Suprapubic skin (tissue), 3 donors: ENCODE results near the gene XYLT2.

Source experiments
- POLR2A ChIP-seq, 2 donors: fragments of 450-650 bp; IDR thresholded peaks; one replicate each; pipeline ENCODE4 v1.6.1; 2017; ENCODE audit warnings: antibody characterized with exemption in 2 of 2, mild to moderate bottlenecking in 2 of 2, moderate library complexity in 2 of 2
- TF ChIP-seq, protein P1 (sequence below), 2 donors: fragments of 200-600 bp in 1 of 2; fragments of 450-650 bp in 1 of 2; sonication (generic) in 1 of 2; IDR thresholded peaks; one replicate each; pipeline ENCODE4 v1.5.1; 2016 to 2019; ENCODE audit warnings: antibody characterized with exemption in 2 of 2, mild to moderate bottlenecking in 1 of 2, moderate library complexity in 1 of 2

DNA sequence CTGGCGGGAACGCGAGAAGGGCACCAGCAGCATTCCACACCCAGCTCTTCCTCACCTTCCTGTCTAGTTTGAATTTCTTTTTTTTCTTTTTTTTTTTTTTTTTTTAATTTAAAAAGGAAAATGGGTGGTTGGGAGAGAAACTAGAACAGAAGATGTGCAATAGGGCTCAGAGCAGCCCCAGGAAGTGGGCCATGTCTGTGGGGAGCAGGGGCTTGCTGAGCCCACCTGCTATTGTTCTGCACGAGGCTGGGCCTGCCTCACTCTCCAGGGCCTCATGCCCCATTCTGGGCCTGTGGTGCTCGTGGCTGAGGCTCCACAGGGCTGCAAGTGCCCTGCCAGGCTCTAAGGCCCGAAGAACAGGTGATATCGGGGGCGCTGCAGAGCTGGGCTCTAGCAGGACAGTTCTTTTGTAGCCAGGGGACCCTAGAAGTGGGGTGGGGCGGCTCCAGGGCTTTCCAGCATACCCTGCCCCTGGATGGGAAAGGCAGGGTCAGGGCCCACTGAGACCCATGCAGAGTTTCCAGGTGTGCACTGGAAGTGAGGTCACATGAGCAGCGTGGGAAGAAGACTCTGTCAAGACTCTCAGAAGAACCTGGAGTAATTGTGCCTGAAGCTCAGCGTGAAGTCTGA, 14.7 kb downstream of the XYLT2 start:
- TF ChIP-seq POLR2A (IDR thresholded peaks at IDR 0.05): no peak
- TF ChIP-seq, protein P1, sequence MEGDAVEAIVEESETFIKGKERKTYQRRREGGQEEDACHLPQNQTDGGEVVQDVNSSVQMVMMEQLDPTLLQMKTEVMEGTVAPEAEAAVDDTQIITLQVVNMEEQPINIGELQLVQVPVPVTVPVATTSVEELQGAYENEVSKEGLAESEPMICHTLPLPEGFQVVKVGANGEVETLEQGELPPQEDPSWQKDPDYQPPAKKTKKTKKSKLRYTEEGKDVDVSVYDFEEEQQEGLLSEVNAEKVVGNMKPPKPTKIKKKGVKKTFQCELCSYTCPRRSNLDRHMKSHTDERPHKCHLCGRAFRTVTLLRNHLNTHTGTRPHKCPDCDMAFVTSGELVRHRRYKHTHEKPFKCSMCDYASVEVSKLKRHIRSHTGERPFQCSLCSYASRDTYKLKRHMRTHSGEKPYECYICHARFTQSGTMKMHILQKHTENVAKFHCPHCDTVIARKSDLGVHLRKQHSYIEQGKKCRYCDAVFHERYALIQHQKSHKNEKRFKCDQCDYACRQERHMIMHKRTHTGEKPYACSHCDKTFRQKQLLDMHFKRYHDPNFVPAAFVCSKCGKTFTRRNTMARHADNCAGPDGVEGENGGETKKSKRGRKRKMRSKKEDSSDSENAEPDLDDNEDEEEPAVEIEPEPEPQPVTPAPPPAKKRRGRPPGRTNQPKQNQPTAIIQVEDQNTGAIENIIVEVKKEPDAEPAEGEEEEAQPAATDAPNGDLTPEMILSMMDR (IDR thresholded peaks at IDR 0.05): no peak
